NCI-H2107 treated with DMSO at 0.1 percent for 48 hours (cell line): Measurements from ENCODE around the gene TP73.

Experiments
- DNase-seq: peaks from one replicate; lab custom pipeline; 2025; ENCODE audit not compliant: unreplicated experiment; lab: John Stamatoyannopoulos, UW

TP73 gene

GRCh38 chr1:3670823-3671265 lies 18.5 kb downstream of the TP73 start:
- DNase-seq: no peak

GRCh38 chr1:3671371-3672180 lies 19.3 kb downstream of the TP73 start:
- DNase-seq: no peak

- no peak for DNase-seq
Observed at GRCh38 chr1:3672231-3672970, 20.1 kb downstream of the TP73 start.

GRCh38 chr1:3672971-3673361 lies 20.6 kb downstream of the TP73 start:
- DNase-seq: no peak

- DNase-seq: no peak
Observed at GRCh38 chr1:3673381-3674099, 21.2 kb downstream of the TP73 start.

- no peak for DNase-seq
Observed at GRCh38 chr1:3674100-3675094, 22.1 kb downstream of the TP73 start.

- DNase-seq: no peak
Observed at GRCh38 chr1:3675436-3675835, 23.1 kb downstream of the TP73 start.

GRCh38 chr1:3676581-3677470 lies 24.5 kb downstream of the TP73 start:
- no peak for DNase-seq

GRCh38 chr1:3677484-3677883 lies 25.2 kb downstream of the TP73 start:
- DNase-seq: no peak

- DNase-seq: no peak
Observed at GRCh38 chr1:3678361-3679097, 26.2 kb downstream of the TP73 start.

GRCh38 chr1:3679098-3679555 lies 26.8 kb downstream of the TP73 start:
- no peak for DNase-seq

- DNase-seq: no peak
Observed at GRCh38 chr1:3679799-3680453, 27.6 kb downstream of the TP73 start.

GRCh38 chr1:3680488-3681230 lies 28.3 kb downstream of the TP73 start:
- no peak for DNase-seq

GRCh38 chr1:3681231-3681897 lies 29.0 kb downstream of the TP73 start:
- no peak for DNase-seq

GRCh38 chr1:3681898-3682806 lies 29.8 kb downstream of the TP73 start:
- DNase-seq: no peak

GRCh38 chr1:3683197-3683596 lies 30.9 kb downstream of the TP73 start:
- DNase-seq: no peak
